Measurements from ENCODE around the gene MAP2K6. TPM values are rescaled to one million over a fixed set of nuclear protein-coding genes. Genes with fewer than 3 reads are reported as not detected.
A peak's percentile ranks its signal among the peaks of the same experiment; 100 is the strongest.

MAP2K6 gene
- total RNA-seq, 1 experiment from 2014 or later, result 14.7 TPM

- DNase-seq (ENCODE audit: low spot score), result no peak
Observed at GRCh38 chr17:69578385-69578936, 164.0 kb downstream of the MAP2K6 start.

- DNase-seq (ENCODE audit: low spot score), result no peak
Observed at GRCh38 chr17:69579961-69580677, 165.6 kb downstream of the MAP2K6 start.

GRCh38 chr17:69581061-69581961, 166.8 kb downstream of the MAP2K6 start:
- peak; percentile 89 for DNase-seq (ENCODE audit: low spot score)

- DNase-seq (ENCODE audit: low spot score), result no peak
Observed at GRCh38 chr17:69588316-69588715, 173.8 kb downstream of the MAP2K6 start.

GRCh38 chr17:69588827-69589239, 174.3 kb downstream of the MAP2K6 start:
- DNase-seq (ENCODE audit: low spot score), result no peak

GRCh38 chr17:69590671-69591070, 176.2 kb downstream of the MAP2K6 start:
- DNase-seq (ENCODE audit: low spot score), result no peak

- DNase-seq (ENCODE audit: low spot score), result no peak
Observed at GRCh38 chr17:69592692-69593350, 178.3 kb downstream of the MAP2K6 start.

GRCh38 chr17:69593351-69593715, 178.8 kb downstream of the MAP2K6 start:
- DNase-seq (ENCODE audit: low spot score), result no peak

GRCh38 chr17:69593716-69594115, 179.2 kb downstream of the MAP2K6 start:
- DNase-seq (ENCODE audit: low spot score), result no peak

GRCh38 chr17:69594641-69595040, 180.1 kb downstream of the MAP2K6 start:
- DNase-seq (ENCODE audit: low spot score), result no peak

GRCh38 chr17:69596141-69596540, 181.6 kb downstream of the MAP2K6 start:
- no peak for DNase-seq (ENCODE audit: low spot score)

- no peak for DNase-seq (ENCODE audit: low spot score)
Observed at GRCh38 chr17:69597898-69598692, 183.6 kb downstream of the MAP2K6 start.

GRCh38 chr17:69602972-69603371, 188.5 kb downstream of the MAP2K6 start:
- DNase-seq (ENCODE audit: low spot score), result peak; percentile 19

Other genes starting within 250 kb of the MAP2K6 start
- 0.80 and 1.8 TPM in 2 replicates for gene ABCA10, start 185.9 kb upstream of the MAP2K6 start, total RNA-seq (2014; rRNA removed; shearing (Covaris generic))
- gene ABCA5, start 87.6 kb upstream of the MAP2K6 start, total RNA-seq (2014; rRNA removed; shearing (Covaris generic)), result 2.6 and 2.7 TPM in 2 replicates

Measured in H4 (cell line).